GM04503 (cell line): ENCODE data around the gene RNF125.
"Not testable (repeated sequence)": the region's sequence is repeated elsewhere in the genome, so short reads cannot be mapped to it uniquely, and the experiment has no call there.

Experiments used
- DNase-seq: peaks from one replicate; pipeline ENCODE4 v3.0.0-alpha.2; 2012; ENCODE audit warnings: low read depth

Gene RNF125

GRCh38 chr18:32025744-32026143 is 7.1 kb downstream of the RNF125 start:
- no peak for DNase-seq

GRCh38 chr18:32026491-32027086 is 8.0 kb downstream of the RNF125 start:
- DNase-seq, result no peak

GRCh38 chr18:32029558-32029957 is 10.9 kb downstream of the RNF125 start:
- no peak for DNase-seq

- no peak for DNase-seq
Observed at GRCh38 chr18:32032609-32033008, 14.0 kb downstream of the RNF125 start.

- no peak for DNase-seq
Observed at GRCh38 chr18:32036506-32037180, 18.0 kb downstream of the RNF125 start.

- no peak for DNase-seq
Observed at GRCh38 chr18:32037616-32038015, 19.0 kb downstream of the RNF125 start.

GRCh38 chr18:32040936-32041335 is 22.3 kb downstream of the RNF125 start:
- DNase-seq, result no peak

- DNase-seq, result no peak
Observed at GRCh38 chr18:32042337-32042736, 23.7 kb downstream of the RNF125 start.

- peak; percentile 23 for DNase-seq
Observed at GRCh38 chr18:32048507-32049091, 30.0 kb downstream of the RNF125 start.

GRCh38 chr18:32049393-32050171 is 31.0 kb downstream of the RNF125 start:
- DNase-seq, result no peak

- DNase-seq, result no peak
Observed at GRCh38 chr18:32056613-32057358, 38.2 kb downstream of the RNF125 start.

GRCh38 chr18:32057624-32058165 is 39.1 kb downstream of the RNF125 start:
- no peak for DNase-seq

- DNase-seq, result no peak
Observed at GRCh38 chr18:32060026-32060425, 41.4 kb downstream of the RNF125 start.

- no peak for DNase-seq
Observed at GRCh38 chr18:32067375-32068167, 48.9 kb downstream of the RNF125 start.

GRCh38 chr18:32072321-32072720 is 53.7 kb downstream of the RNF125 start:
- DNase-seq, result no peak

- DNase-seq, result no peak
Observed at GRCh38 chr18:32074206-32074605, 55.6 kb downstream of the RNF125 start.

GRCh38 chr18:32078845-32079244 is 60.2 kb downstream of the RNF125 start:
- DNase-seq, result no peak

- no peak for DNase-seq
Observed at GRCh38 chr18:32081881-32082280, 63.3 kb downstream of the RNF125 start.

- DNase-seq, result no peak
Observed at GRCh38 chr18:32083781-32084180, 65.2 kb downstream of the RNF125 start.

GRCh38 chr18:32086881-32087280 is 68.3 kb downstream of the RNF125 start:
- DNase-seq, result no peak

- DNase-seq, result not testable (repeated sequence)
Observed at GRCh38 chr18:32090831-32091230, 72.2 kb downstream of the RNF125 start.
